Type B pancreatic cell (in vitro differentiated cells): Measurements from ENCODE around the gene VIPR2. TPM values are rescaled to one million over a fixed set of nuclear protein-coding genes. Genes with fewer than 3 reads are reported as not detected.

Experiments used
- DNase-seq: peaks from one replicate; pipeline ENCODE4 v3.0.0; 2021; ENCODE audit warnings: mixed read lengths; ENCODE audit not compliant: unreplicated experiment; ENCODE audit errors: extremely low spot score
- H3K27ac Mint-ChIP-seq: 2 replicates; pipeline ENCODE4 v1.8.0; 2021; ENCODE audit warnings: mild to moderate bottlenecking, mixed read lengths
- H3K27me3 Mint-ChIP-seq: 2 replicates; pipeline ENCODE4 v1.8.0; 2021; ENCODE audit warnings: mixed read lengths
- H3K36me3 Mint-ChIP-seq: 2 replicates; pipeline ENCODE4 v1.8.0; 2021; ENCODE audit warnings: mixed read lengths
- H3K4me1 Mint-ChIP-seq: one replicate; pipeline ENCODE4 v1.8.0; 2021; ENCODE audit warnings: mixed read lengths; ENCODE audit not compliant: unreplicated experiment
- H3K4me3 Mint-ChIP-seq: 2 replicates; pipeline ENCODE4 v1.8.0; 2021; ENCODE audit warnings: mild to moderate bottlenecking, mixed read lengths
- H3K9me3 Mint-ChIP-seq: 2 replicates; pipeline ENCODE4 v1.8.0; 2021; ENCODE audit warnings: mixed read lengths
- total RNA-seq: library from RNA; stranded (reverse); gene quantifications from 2 replicates; pipeline ENCODE4 v1.2.1, GENCODE V29; 2021; ENCODE audit warnings: low replicate concordance
- TF ChIP-seq, protein P1 (sequence below): fragments of 200-600 bp; sonication (generic); conservative IDR thresholded peaks from 2 replicates; pipeline ENCODE4 v1.5.0; 2021; ENCODE audit warnings: antibody characterized with exemption, mild to moderate bottlenecking

The VIPR2 gene
- total RNA-seq, 1 donor from 2014 or later = 0.31 TPM

DNA sequence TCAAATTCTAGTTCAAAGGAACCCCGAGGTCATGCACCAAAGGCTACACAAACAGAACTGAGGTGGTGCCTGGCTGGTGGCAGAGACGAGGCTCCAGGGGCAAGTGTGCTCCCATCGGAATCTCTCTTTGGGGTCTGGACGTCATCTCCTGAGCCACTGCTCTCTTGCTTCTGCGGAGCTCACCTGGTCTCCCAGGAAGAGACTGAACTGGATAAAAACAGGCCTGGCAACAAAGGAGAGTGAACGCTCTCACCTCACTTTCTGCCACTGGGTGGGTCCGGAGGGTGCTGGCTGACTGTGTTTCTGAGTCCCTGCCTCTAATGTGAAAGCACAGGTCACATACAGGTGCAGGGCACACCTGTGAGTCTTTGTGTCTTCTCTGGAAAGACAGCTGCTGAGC, 22.4 kb downstream of the VIPR2 start:
- Mint-ChIP-seq H3K36me3 (no peaks in the 10 kb centered on the region), H3K4me1 (peaks cover 3% of the 10 kb centered on the region), H3K4me3 (no peak overlapping the region), H3K27ac (no peak overlapping the region), H3K9me3 (no peaks in the 10 kb centered on the region), H3K27me3 (peaks cover 33% of the 10 kb centered on the region)
- no peak for DNase-seq
- TF ChIP-seq, protein P1, sequence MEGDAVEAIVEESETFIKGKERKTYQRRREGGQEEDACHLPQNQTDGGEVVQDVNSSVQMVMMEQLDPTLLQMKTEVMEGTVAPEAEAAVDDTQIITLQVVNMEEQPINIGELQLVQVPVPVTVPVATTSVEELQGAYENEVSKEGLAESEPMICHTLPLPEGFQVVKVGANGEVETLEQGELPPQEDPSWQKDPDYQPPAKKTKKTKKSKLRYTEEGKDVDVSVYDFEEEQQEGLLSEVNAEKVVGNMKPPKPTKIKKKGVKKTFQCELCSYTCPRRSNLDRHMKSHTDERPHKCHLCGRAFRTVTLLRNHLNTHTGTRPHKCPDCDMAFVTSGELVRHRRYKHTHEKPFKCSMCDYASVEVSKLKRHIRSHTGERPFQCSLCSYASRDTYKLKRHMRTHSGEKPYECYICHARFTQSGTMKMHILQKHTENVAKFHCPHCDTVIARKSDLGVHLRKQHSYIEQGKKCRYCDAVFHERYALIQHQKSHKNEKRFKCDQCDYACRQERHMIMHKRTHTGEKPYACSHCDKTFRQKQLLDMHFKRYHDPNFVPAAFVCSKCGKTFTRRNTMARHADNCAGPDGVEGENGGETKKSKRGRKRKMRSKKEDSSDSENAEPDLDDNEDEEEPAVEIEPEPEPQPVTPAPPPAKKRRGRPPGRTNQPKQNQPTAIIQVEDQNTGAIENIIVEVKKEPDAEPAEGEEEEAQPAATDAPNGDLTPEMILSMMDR = no peak

DNA sequence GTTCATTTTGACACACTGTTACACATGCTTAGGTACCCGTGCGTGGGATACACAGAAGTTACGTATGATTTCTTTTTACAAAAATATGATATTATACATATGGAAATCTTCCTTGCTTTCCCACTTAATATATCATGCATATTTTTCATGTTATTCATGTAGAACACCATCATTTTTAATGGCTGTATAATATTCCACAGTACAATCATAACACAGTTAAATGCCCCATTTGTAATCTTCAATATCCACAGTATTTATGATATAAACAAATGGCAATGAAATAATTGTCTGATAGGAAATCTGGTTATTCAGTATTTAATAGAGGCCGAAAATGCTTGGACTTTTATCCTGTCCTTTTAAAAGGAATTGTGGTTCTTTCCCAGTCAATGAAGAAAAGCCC, 23.2 kb downstream of the VIPR2 start:
- H3K36me3 Mint-ChIP-seq = no peaks in the 10 kb centered on the region
- H3K27ac Mint-ChIP-seq = no peak overlapping the region
- TF ChIP-seq, protein P1 = no peak
- H3K9me3 Mint-ChIP-seq = no peaks in the 10 kb centered on the region
- H3K4me1 Mint-ChIP-seq = peaks cover 3% of the 10 kb centered on the region
- no peak for DNase-seq
- H3K4me3 Mint-ChIP-seq = no peak overlapping the region
- peaks cover 37% of the 10 kb centered on the region for H3K27me3 Mint-ChIP-seq

DNA sequence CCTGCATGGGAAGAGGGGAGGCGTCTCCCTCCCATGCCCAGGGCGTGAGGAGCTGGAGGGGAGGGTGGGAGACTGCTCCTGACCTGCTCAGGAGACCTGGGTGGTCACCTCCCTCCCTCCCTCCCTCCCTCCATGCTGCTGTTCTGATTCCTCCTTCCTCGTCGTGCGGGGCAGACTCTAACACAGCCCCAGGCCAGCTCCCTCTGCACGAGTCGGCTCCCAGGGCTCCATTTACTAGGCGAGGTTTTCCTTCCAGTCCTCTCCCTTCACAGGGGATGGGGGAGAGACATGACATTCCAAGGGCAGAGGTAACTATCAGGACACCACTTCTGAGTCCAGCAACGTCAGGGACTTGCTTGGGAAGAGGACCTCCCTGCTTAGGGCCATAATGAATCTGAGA, 23.6 kb downstream of the VIPR2 start:
- no peak overlapping the region for H3K27ac Mint-ChIP-seq
- peaks cover 33% of the 10 kb centered on the region for H3K27me3 Mint-ChIP-seq
- no peak overlapping the region for H3K4me3 Mint-ChIP-seq
- DNase-seq = no peak
- no peaks in the 10 kb centered on the region for H3K36me3 Mint-ChIP-seq
- peaks cover 3% of the 10 kb centered on the region for H3K4me1 Mint-ChIP-seq
- TF ChIP-seq, protein P1 = no peak
- no peaks in the 10 kb centered on the region for H3K9me3 Mint-ChIP-seq

DNA sequence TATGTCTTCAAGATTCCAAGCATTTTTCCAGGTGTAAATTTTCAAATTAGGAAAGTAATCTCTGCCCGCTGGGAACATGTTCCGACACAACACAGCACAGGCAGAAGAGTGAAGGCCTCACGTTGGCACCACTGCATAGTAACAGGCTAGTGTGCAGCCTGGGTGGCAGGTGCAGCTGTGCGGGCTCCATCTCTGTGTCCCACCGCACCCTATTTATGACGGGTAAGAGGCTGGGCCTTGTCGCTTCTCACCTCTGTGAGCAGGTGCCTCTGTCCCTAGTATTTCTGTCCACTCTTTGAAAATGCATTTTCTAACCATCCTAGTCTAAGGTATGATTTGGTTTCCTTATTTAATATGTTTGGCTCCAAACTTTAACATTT, 24.1 kb downstream of the VIPR2 start:
- Mint-ChIP-seq H3K27me3 (peaks cover 35% of the 10 kb centered on the region), H3K27ac (no peak overlapping the region), H3K4me1 (peaks cover 3% of the 10 kb centered on the region), H3K9me3 (no peaks in the 10 kb centered on the region), H3K4me3 (no peak overlapping the region), H3K36me3 (no peaks in the 10 kb centered on the region)
- TF ChIP-seq, protein P1 = no peak
- DNase-seq = no peak

DNA sequence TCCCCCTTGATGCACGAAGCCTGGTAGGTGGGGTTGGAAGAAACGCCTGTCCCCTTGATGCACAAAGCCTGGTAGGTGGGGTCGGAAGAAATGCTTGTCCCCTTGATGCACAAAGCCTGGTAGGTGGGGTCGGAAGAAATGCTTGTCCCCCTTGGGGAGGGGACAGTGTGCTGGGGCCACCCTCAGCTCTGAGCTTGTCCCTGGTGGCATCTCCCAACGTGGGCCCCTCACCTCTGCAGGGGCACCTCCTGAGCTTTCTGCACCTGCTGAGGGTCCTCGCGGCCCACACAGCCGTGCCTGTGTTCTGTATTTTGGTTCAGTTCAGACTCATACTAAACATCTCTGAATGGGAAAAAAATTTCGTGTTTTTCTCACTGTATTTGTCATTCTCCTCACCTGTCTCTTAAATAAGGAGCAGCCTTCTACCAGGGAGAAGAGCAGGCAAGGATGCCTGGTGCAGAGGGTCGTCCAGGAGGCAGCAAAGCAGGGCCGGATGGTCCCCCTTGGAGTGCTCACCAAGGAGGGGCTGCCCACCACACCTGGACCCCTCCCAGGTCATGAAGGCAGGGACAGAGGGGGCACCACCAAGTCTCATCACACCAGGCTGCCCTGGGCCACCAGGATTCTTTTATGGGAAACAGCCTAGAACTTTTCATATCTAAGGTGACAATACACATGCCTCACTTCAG, 24.7 kb downstream of the VIPR2 start:
- Mint-ChIP-seq H3K27ac (no peak overlapping the region), H3K4me3 (no peak overlapping the region), H3K27me3 (peaks cover 38% of the 10 kb centered on the region), H3K4me1 (peaks cover 3% of the 10 kb centered on the region), H3K36me3 (no peaks in the 10 kb centered on the region), H3K9me3 (no peaks in the 10 kb centered on the region)
- TF ChIP-seq, protein P1 = no peak
- no peak for DNase-seq
